ENCODE measurements around the gene TOMM70.

- TF ChIP-seq CTCF (IDR thresholded peaks at IDR 0.05; ENCODE audit: low read length) (no peak), EZH2 (IDR thresholded peaks at IDR 0.05; ENCODE audit: borderline replicate concordance, low read length) (no peak)
These were observed 40.0 kb upstream of the TOMM70 start for GRCh38 chr3:100440895-100441294.
